MM.1S (cell line): ENCODE measurements around the gene PTPRN2.

Source experiments
- DNase-seq: peaks from one replicate; pipeline ENCODE4 v3.0.0-alpha.2; 2015
- H2AFZ ChIP-seq: fragments of 300-600 bp; sonication (generic); 2 replicates; pipeline ENCODE4 v1.6.0; 2016; ENCODE audit warnings: antibody characterized with exemption, low read length
- H3F3A ChIP-seq: fragments of 300-600 bp; sonication (generic); 2 replicates; pipeline ENCODE4 v1.6.1; 2016; ENCODE audit warnings: mild to moderate bottlenecking, antibody characterized with exemption, low read length, moderate library complexity, mixed read lengths; ENCODE audit not compliant: insufficient read depth
- H3K27ac ChIP-seq: fragments of 300-600 bp; sonication (generic); 2 replicates; pipeline ENCODE4 v1.5.1; 2016; ENCODE audit warnings: mild to moderate bottlenecking, low read length
- H3K27me3 ChIP-seq: fragments of 300-600 bp; sonication (generic); replicated peaks from 2 replicates; pipeline ENCODE4 v1.6.0; 2016; ENCODE audit warnings: low read length; ENCODE audit not compliant: insufficient read depth
- H3K36me3 ChIP-seq: fragments of 300-600 bp; sonication (generic); replicated peaks from 2 replicates; pipeline ENCODE4 v1.6.1; 2016; ENCODE audit warnings: mild to moderate bottlenecking, low read length, mixed read lengths; ENCODE audit not compliant: insufficient read depth
- H3K4me1 ChIP-seq: fragments of 300-600 bp; sonication (generic); 2 replicates; pipeline ENCODE4 v1.6.1; 2016; ENCODE audit warnings: low read length, mixed read lengths
- H3K4me2 ChIP-seq: fragments of 300-600 bp; sonication (generic); 2 replicates; pipeline ENCODE4 v1.6.0; 2016; ENCODE audit warnings: low read depth, low read length
- H3K4me3 ChIP-seq: fragments of 300-600 bp; sonication (generic); 2 replicates; pipeline ENCODE4 v1.5.1; 2016; ENCODE audit warnings: low read length, mixed read lengths
- H3K79me2 ChIP-seq: fragments of 300-600 bp; sonication (generic); 2 replicates; pipeline ENCODE4 v1.6.1; 2016; ENCODE audit warnings: mixed run types, low read length, mixed read lengths
- H3K9ac ChIP-seq: fragments of 300-600 bp; sonication (generic); 2 replicates; pipeline ENCODE4 v1.6.1; 2016; ENCODE audit warnings: low read length, mixed read lengths
- H3K9me2 ChIP-seq: fragments of 300-600 bp; sonication (generic); replicated peaks from 2 replicates; pipeline ENCODE4 v1.6.1; 2016; ENCODE audit warnings: mild to moderate bottlenecking, low read length, mixed read lengths; ENCODE audit not compliant: insufficient read depth
- H3K9me3 ChIP-seq: fragments of 300-600 bp; sonication (generic); replicated peaks from 2 replicates; pipeline ENCODE4 v1.6.1; 2016; ENCODE audit warnings: mild to moderate bottlenecking, low read length, mixed read lengths; ENCODE audit not compliant: insufficient read depth
- H4K20me1 ChIP-seq: fragments of 300-600 bp; sonication (generic); 2 replicates; pipeline ENCODE4 v1.6.1; 2016; ENCODE audit warnings: mild to moderate bottlenecking, low read length, moderate library complexity, mixed read lengths; ENCODE audit not compliant: insufficient read depth
- CTCF ChIP-seq: fragments of 300-600 bp; sonication (generic); IDR thresholded peaks from 2 replicates; pipeline ENCODE4 v1.5.1; 2016; ENCODE audit warnings: antibody characterized with exemption, low read length, mixed read lengths
- EZH2 ChIP-seq: fragments of 300-600 bp; sonication (generic); optimal IDR thresholded peaks from 2 replicates; pipeline ENCODE3; 2017; ENCODE audit warnings: low read depth, mild to moderate bottlenecking, antibody characterized with exemption, low read length, mixed read lengths
- EZH2phosphoT487 ChIP-seq: fragments of 300-600 bp; sonication (generic); IDR thresholded peaks from 2 replicates; pipeline ENCODE4 v1.6.1; 2018; ENCODE audit warnings: antibody characterized with exemption, low read length

PTPRN2 gene

GRCh38 chr7:157596471-157596870 lies 991.2 kb downstream of the PTPRN2 start:
- Histone ChIP-seq H3K9me2 (no peaks in the 10 kb centered on the region), H2AFZ (no peak overlapping the region), H3K4me3 (no peak overlapping the region), H4K20me1 (no peaks in the 10 kb centered on the region), H3K4me1 (no peaks in the 10 kb centered on the region), H3K9me3 (no peaks in the 10 kb centered on the region), H3K79me2 (no peaks in the 10 kb centered on the region), H3K27ac (no peak overlapping the region), H3K36me3 (no peaks in the 10 kb centered on the region), H3K27me3 (peaks cover 74% of the 10 kb centered on the region), H3F3A (no peaks in the 10 kb centered on the region), H3K9ac (no peak overlapping the region), H3K4me2 (no peak overlapping the region)
- TF ChIP-seq CTCF (no peak), EZH2phosphoT487 (no peak), EZH2 (no peak)
- no peak for DNase-seq

- H3K9ac ChIP-seq = no peak overlapping the region
- H3K9me2 ChIP-seq = no peaks in the 10 kb centered on the region
- no peaks in the 10 kb centered on the region for H3K36me3 ChIP-seq
- no peak overlapping the region for H3K4me2 ChIP-seq
- H4K20me1 ChIP-seq = no peaks in the 10 kb centered on the region
- no peaks in the 10 kb centered on the region for H3K79me2 ChIP-seq
- H3F3A ChIP-seq = no peaks in the 10 kb centered on the region
- H3K4me1 ChIP-seq = no peaks in the 10 kb centered on the region
- no peak overlapping the region for H3K4me3 ChIP-seq
- TF ChIP-seq EZH2 (no peak), EZH2phosphoT487 (no peak), CTCF (no peak)
- no peak overlapping the region for H2AFZ ChIP-seq
- no peaks in the 10 kb centered on the region for H3K9me3 ChIP-seq
- H3K27ac ChIP-seq = no peak overlapping the region
- H3K27me3 ChIP-seq = peaks cover 75% of the 10 kb centered on the region
- DNase-seq = no peak
Measured at GRCh38 chr7:157596026-157596425, 991.6 kb downstream of the PTPRN2 start.

GRCh38 chr7:157595086-157595855 lies 992.4 kb downstream of the PTPRN2 start:
- Histone ChIP-seq H3K79me2 (no peaks in the 10 kb centered on the region), H4K20me1 (no peaks in the 10 kb centered on the region), H3K27me3 (peaks cover 77% of the 10 kb centered on the region), H3K4me1 (no peaks in the 10 kb centered on the region), H3K9ac (no peak overlapping the region), H3K9me2 (no peaks in the 10 kb centered on the region), H3K9me3 (no peaks in the 10 kb centered on the region), H3K36me3 (no peaks in the 10 kb centered on the region), H2AFZ (no peak overlapping the region), H3F3A (no peaks in the 10 kb centered on the region), H3K4me2 (no peak overlapping the region), H3K27ac (no peak overlapping the region), H3K4me3 (no peak overlapping the region)
- TF ChIP-seq EZH2 = no peak
- no peak for TF ChIP-seq EZH2phosphoT487
- no peak for TF ChIP-seq CTCF
- no peak for DNase-seq
